ENCODE results near the gene CHTOP. TPM values are rescaled to one million over a fixed set of nuclear protein-coding genes. Genes with fewer than 3 reads are reported as not detected.

The CHTOP gene
- total and polyA plus RNA-seq, 2 of the 8 experiments (the other 6 are each of a cell fraction or from before 2014, with no cell fraction given), result 84.6 to 104 TPM

DNA sequence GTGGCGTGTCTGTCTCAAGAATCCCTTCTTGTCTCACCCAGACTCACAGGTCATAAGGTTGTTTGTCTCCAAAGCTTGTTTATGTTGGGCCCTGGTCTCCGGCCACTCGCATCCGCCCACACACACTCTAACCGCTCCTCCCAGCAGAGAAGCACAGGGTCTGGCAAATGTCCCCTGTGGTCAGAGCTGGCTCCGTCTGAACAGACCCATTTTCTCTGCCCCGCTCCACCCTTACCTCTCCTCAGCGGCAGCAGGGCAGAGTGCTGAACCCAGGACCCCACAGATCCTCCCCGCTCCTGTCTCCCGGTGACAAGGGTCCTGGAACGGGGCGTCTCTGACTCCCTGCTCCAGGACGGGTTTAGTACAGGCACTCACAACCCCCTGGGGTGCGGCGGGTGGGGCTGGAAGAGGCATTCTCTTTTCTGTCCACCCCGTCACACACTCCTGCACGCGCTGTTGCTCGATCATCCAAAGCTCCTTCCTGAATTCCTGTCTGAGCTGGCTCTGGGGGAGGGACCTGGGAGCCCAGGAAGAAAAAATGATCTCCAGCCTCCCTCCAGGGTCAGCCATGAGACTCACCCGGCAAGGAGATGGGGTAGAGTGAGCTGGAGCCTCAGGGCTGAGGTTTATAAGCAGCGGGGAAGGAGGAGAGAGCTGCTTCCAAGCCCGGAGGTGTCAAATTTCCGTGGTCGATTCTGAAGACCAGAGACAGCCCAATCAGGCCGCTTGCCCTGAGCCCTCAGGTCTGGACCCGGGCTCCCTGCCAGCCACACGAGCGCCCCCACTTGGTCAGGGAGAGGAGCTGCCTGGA, 6.8 kb upstream of the CHTOP start, which contains the start of gene S100A13 (continued):
- TF ChIP-seq, protein P1, sequence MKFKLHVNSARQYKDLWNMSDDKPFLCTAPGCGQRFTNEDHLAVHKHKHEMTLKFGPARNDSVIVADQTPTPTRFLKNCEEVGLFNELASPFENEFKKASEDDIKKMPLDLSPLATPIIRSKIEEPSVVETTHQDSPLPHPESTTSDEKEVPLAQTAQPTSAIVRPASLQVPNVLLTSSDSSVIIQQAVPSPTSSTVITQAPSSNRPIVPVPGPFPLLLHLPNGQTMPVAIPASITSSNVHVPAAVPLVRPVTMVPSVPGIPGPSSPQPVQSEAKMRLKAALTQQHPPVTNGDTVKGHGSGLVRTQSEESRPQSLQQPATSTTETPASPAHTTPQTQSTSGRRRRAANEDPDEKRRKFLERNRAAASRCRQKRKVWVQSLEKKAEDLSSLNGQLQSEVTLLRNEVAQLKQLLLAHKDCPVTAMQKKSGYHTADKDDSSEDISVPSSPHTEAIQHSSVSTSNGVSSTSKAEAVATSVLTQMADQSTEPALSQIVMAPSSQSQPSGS (IDR thresholded peaks at IDR 0.05; ENCODE audit: low read length), result no peak
- peak; percentile 95 for TF ChIP-seq POLR2AphosphoS5 (IDR thresholded peaks at IDR 0.05; ENCODE audit: low read depth, low read length)
- TF ChIP-seq EGR1 (IDR thresholded peaks at IDR 0.05; ENCODE audit: borderline replicate concordance, low read depth, low read length), result peak; percentile 91
- TF ChIP-seq SIRT6 (IDR thresholded peaks at IDR 0.05; ENCODE audit: low read length), result no peak
- TF ChIP-seq, protein P2, sequence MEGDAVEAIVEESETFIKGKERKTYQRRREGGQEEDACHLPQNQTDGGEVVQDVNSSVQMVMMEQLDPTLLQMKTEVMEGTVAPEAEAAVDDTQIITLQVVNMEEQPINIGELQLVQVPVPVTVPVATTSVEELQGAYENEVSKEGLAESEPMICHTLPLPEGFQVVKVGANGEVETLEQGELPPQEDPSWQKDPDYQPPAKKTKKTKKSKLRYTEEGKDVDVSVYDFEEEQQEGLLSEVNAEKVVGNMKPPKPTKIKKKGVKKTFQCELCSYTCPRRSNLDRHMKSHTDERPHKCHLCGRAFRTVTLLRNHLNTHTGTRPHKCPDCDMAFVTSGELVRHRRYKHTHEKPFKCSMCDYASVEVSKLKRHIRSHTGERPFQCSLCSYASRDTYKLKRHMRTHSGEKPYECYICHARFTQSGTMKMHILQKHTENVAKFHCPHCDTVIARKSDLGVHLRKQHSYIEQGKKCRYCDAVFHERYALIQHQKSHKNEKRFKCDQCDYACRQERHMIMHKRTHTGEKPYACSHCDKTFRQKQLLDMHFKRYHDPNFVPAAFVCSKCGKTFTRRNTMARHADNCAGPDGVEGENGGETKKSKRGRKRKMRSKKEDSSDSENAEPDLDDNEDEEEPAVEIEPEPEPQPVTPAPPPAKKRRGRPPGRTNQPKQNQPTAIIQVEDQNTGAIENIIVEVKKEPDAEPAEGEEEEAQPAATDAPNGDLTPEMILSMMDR (IDR thresholded peaks at IDR 0.05; ENCODE audit: control extremely low read depth in 1 of 3, insufficient read depth in 1 of 3, low read depth in 1 of 3, low read length in 3 of 3), result peak; percentile 86 to 94 (median 90)
- TF ChIP-seq KDM4A (IDR thresholded peaks at IDR 0.05; ENCODE audit: low read depth, low read length, severe bottlenecking), result peak; percentile 70
- TF ChIP-seq CREB1 (IDR thresholded peaks at IDR 0.05), result no peak
- no peak for TF ChIP-seq EZH2 (IDR thresholded peaks at IDR 0.05; ENCODE audit: low read depth, low read length, severe bottlenecking)
- no peak for TF ChIP-seq BACH1 (IDR thresholded peaks at IDR 0.05; ENCODE audit: low read length)
